Upper lobe of left lung (tissue), 6 donors: Measurements from ENCODE around the gene PARVB. TPM values are rescaled to one million over a fixed set of nuclear protein-coding genes. Genes with fewer than 3 reads are reported as not detected.

ENCODE experiments used
- ATAC-seq, 2 donors: fragments of 200-7000 bp; cut with Tn5 transposase; one replicate each; pipeline ENCODE4 v1.9.1; 2022; ENCODE audit warnings: mild to moderate bottlenecking in 2 of 2, moderate library complexity in 2 of 2; ENCODE audit not compliant: low FRiP score in 2 of 2
- DNase-seq, 2 donors: peaks; one replicate each; pipeline ENCODE4 v3.0.0-alpha.2; 2019 to 2020
- H3K27ac ChIP-seq, 4 donors: fragments of 200-600 bp; sonication (generic); one replicate each; pipeline ENCODE4 v1.5.1; 2016 to 2019
- H3K27me3 ChIP-seq, 4 donors: fragments of 200-600 bp; sonication (generic); one replicate each; pipeline ENCODE4 v1.5.1; 2017 to 2019
- H3K36me3 ChIP-seq, 4 donors: fragments of 200-600 bp; sonication (generic); one replicate each; pipeline ENCODE4 v1.5.1; 2016 to 2019
- H3K4me1 ChIP-seq, 4 donors: fragments of 200-600 bp; sonication (generic); one replicate each; pipeline ENCODE4 v1.5.1; 2018 to 2019
- H3K4me3 ChIP-seq, 4 donors: fragments of 200-600 bp; sonication (generic); one replicate each; pipeline ENCODE4 v1.5.1; 2017 to 2019; ENCODE audit warnings: mild to moderate bottlenecking in 2 of 4, moderate library complexity in 1 of 4
- H3K9me3 ChIP-seq, 4 donors: fragments of 200-600 bp; sonication (generic); one replicate each; pipeline ENCODE4 v1.5.1; 2018 to 2019
- EP300 ChIP-seq, 4 donors: sonication (generic); formaldehyde crosslinking; IDR thresholded peaks; one replicate each; pipeline ENCODE4 v1.5.1; 2017; ENCODE audit warnings: antibody characterized with exemption in 4 of 4, control low read depth in 2 of 4
- POLR2A ChIP-seq, 4 donors: fragments of 450-650 bp; IDR thresholded peaks; one replicate each; pipeline ENCODE4 v1.5.1; 2016 to 2017; ENCODE audit warnings: antibody characterized with exemption in 4 of 4, mild to moderate bottlenecking in 2 of 4
- POLR2AphosphoS5 ChIP-seq, 2 donors: sonication (generic); formaldehyde crosslinking; IDR thresholded peaks; one replicate each; pipeline ENCODE4 v1.5.1; 2017; ENCODE audit warnings: antibody characterized with exemption in 2 of 2
- WGBS, 2 donors: methylation state at CpG; one replicate each; pipeline ENCODE4 v1.1.5; 2017 to 2018; 5-methylcytosine and 5-hydroxymethylcytosine counted together
- total RNA-seq, 6 donors: library from RNA; depleted of rRNA in 4 of 6; stranded (reverse); fragments of >200 nt in 4 of 6; gene quantifications; one replicate each; pipeline versions ENCODE4 v1.1.0 to v1.2.1, GENCODE V29; 2016 to 2021
- TF ChIP-seq, protein P1 (sequence below), 6 experiments: fragments of 450-650 bp in 4 of 6; fragments of 200-600 bp in 2 of 6; sonication (generic) in 2 of 6; IDR thresholded peaks; one replicate each; pipeline ENCODE4 v1.5.1; 2016 to 2019; ENCODE audit warnings: antibody characterized with exemption in 6 of 6
- donor health status: DM: no; HTN: no; CAD: no; lungs with moderate emphysema.
- donor health status: DM: no; HTN: yes; CAD: no; lungs with severe emphysema.

PARVB gene
- total RNA-seq, 6 donors from 2014 or later = 14.5 to 56.1 (median 37.0) TPM

- no peak overlapping the region for H3K4me3 ChIP-seq
- peaks cover 0 to 5% (median 0%) of the 10 kb centered on the region in 4 donors for H3K4me1 ChIP-seq
- H3K9me3 ChIP-seq = no peaks in the 10 kb centered on the region
- TF ChIP-seq POLR2AphosphoS5 (IDR thresholded peaks at IDR 0.05) = no peak
- TF ChIP-seq EP300 (IDR thresholded peaks at IDR 0.05) = no peak
- TF ChIP-seq, protein P1, sequence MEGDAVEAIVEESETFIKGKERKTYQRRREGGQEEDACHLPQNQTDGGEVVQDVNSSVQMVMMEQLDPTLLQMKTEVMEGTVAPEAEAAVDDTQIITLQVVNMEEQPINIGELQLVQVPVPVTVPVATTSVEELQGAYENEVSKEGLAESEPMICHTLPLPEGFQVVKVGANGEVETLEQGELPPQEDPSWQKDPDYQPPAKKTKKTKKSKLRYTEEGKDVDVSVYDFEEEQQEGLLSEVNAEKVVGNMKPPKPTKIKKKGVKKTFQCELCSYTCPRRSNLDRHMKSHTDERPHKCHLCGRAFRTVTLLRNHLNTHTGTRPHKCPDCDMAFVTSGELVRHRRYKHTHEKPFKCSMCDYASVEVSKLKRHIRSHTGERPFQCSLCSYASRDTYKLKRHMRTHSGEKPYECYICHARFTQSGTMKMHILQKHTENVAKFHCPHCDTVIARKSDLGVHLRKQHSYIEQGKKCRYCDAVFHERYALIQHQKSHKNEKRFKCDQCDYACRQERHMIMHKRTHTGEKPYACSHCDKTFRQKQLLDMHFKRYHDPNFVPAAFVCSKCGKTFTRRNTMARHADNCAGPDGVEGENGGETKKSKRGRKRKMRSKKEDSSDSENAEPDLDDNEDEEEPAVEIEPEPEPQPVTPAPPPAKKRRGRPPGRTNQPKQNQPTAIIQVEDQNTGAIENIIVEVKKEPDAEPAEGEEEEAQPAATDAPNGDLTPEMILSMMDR (IDR thresholded peaks at IDR 0.05) = no peak
- ATAC-seq (no peak), DNase-seq (no peak)
- H3K36me3 ChIP-seq = peaks cover 0 to 42% (median 20%) of the 10 kb centered on the region in 4 donors
- H3K27me3 ChIP-seq = no peaks in the 10 kb centered on the region
- WGBS, 2 donors = 83 to 86% methylated on average over 8 of the region's 8 CpGs
- no peak overlapping the region for H3K27ac ChIP-seq
Observed at GRCh38 chr22:44158816-44159215, 134.7 kb downstream of the PARVB start.

GRCh38 chr22:44159221-44159620 is 135.1 kb downstream of the PARVB start:
- Histone ChIP-seq H3K36me3 (peaks cover 0 to 46% (median 22%) of the 10 kb centered on the region in 4 donors), H3K9me3 (no peaks in the 10 kb centered on the region), H3K27ac (no peak overlapping the region), H3K27me3 (no peaks in the 10 kb centered on the region), H3K4me1 (peaks cover 0 to 8% (median 0%) of the 10 kb centered on the region in 4 donors), H3K4me3 (no peak overlapping the region)
- no peak for ATAC-seq
- no peak for DNase-seq
- 88% methylated on average over 7 of the region's 7 CpGs for WGBS, 2 donors
- TF ChIP-seq, protein P1 (IDR thresholded peaks at IDR 0.05) = no peak
- TF ChIP-seq POLR2AphosphoS5 (IDR thresholded peaks at IDR 0.05) (no peak), POLR2A (IDR thresholded peaks at IDR 0.05) (no peak), EP300 (IDR thresholded peaks at IDR 0.05) (no peak)

GRCh38 chr22:44159811-44160210 is 135.7 kb downstream of the PARVB start:
- Histone ChIP-seq H3K36me3 (peaks cover 0 to 46% (median 23%) of the 10 kb centered on the region in 4 donors), H3K4me1 (peaks cover 0 to 12% (median 0%) of the 10 kb centered on the region in 4 donors)

DNA sequence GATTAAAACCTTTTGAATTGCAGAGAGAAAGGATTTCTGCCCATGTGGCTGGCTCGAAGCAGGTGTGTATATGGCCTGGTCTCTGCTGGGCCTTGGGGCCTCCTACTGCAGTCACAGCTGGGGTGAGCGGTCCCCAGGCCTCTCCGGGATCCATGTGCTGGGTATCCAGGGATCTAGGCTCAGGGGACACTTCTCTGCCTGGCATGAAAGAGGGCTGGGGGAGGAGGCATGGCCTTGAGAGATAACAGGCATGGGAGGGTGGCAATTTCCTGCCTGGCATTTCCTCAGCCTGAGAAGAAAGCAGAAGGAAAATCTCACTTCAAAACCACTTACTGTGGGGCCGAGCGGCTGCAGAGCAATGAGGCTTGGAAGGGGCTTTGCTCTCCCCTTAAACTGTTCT is 136.3 kb downstream of the PARVB start:
- ATAC-seq = peak in 1 of 2 donors; percentile 21

More at GRCh38 chr22:44159811-44160210, 135.7 kb downstream of the PARVB start:
- TF ChIP-seq POLR2A (IDR thresholded peaks at IDR 0.05) = no peak
- no peak for TF ChIP-seq POLR2AphosphoS5 (IDR thresholded peaks at IDR 0.05)
- TF ChIP-seq EP300 (IDR thresholded peaks at IDR 0.05) = no peak
- TF ChIP-seq, protein P1 (IDR thresholded peaks at IDR 0.05) = no peak
- ATAC-seq (no peak), DNase-seq (no peak)
- H3K9me3 ChIP-seq = no peaks in the 10 kb centered on the region
- H3K27me3 ChIP-seq = no peaks in the 10 kb centered on the region
- 91% methylated on average over 7 of the region's 7 CpGs for WGBS, 2 donors
- H3K27ac ChIP-seq = no peak overlapping the region
- no peak overlapping the region for H3K4me3 ChIP-seq

More for the DNA sequence above, 136.3 kb downstream of the PARVB start:
- Histone ChIP-seq H3K27ac (no peak overlapping the region), H3K27me3 (no peaks in the 10 kb centered on the region), H3K4me1 (peaks cover 0 to 12% (median 0%) of the 10 kb centered on the region in 4 donors), H3K4me3 (no peak overlapping the region), H3K9me3 (no peaks in the 10 kb centered on the region), H3K36me3 (peaks cover 0 to 47% (median 21%) of the 10 kb centered on the region in 4 donors)
- DNase-seq = no peak
- WGBS, 2 donors = 58% methylated on average over 4 to 5 of the region's 5 CpGs
- TF ChIP-seq EP300 (IDR thresholded peaks at IDR 0.05) = no peak
- TF ChIP-seq POLR2AphosphoS5 (IDR thresholded peaks at IDR 0.05) = no peak
- TF ChIP-seq POLR2A (IDR thresholded peaks at IDR 0.05) = no peak
- TF ChIP-seq, protein P1 (IDR thresholded peaks at IDR 0.05) = no peak
